MCF 10A (cell line): ENCODE results near the gene MGAT1. TPM values are rescaled to one million over a fixed set of nuclear protein-coding genes. Genes with fewer than 3 reads are reported as not detected.
"Not testable (repeated sequence)": the region's sequence is repeated elsewhere in the genome, so short reads cannot be mapped to it uniquely, and the experiment has no call there.

Experiments
- BruUV-seq: library from RNA; stranded (reverse); fragments of 400-500 nt; replicated peaks from 2 replicates; lab custom pipeline; 2021; lab: Mats Ljungman, UMichigan
- CTCF ChIA-PET: fragments of 300-600 bp; sonication (Branson Sonifier 250); formaldehyde crosslinking; extraction: SDS; loops from one replicate; lab custom pipeline; 2021; ENCODE audit warnings: antibody characterized with exemption, inconsistent platforms; lab: Yijun Ruan, JAX
- POLR2A ChIA-PET: fragments of 300-600, 350-650 bp; sonication (Branson Sonifier 250); formaldehyde crosslinking; extraction: SDS; loops from one replicate; lab custom pipeline; 2020; ENCODE audit warnings: antibody characterized with exemption, inconsistent platforms; lab: Yijun Ruan, JAX
- DNase-seq: peaks from one replicate; pipeline ENCODE4 v3.0.0-alpha.2; 2018; ENCODE audit not compliant: unreplicated experiment
- H3K27ac Mint-ChIP-seq: one replicate; pipeline ENCODE4 v1.8.0; 2022; ENCODE audit warnings: mild to moderate bottlenecking, low read depth, mixed read lengths; ENCODE audit not compliant: unreplicated experiment
- H3K27me3 Mint-ChIP-seq: one replicate; pipeline ENCODE4 v1.8.0; 2022; ENCODE audit warnings: mixed read lengths; ENCODE audit not compliant: insufficient read depth, unreplicated experiment
- H3K36me3 Mint-ChIP-seq: one replicate; pipeline ENCODE4 v1.8.0; 2022; ENCODE audit warnings: mild to moderate bottlenecking, moderate library complexity, mixed read lengths; ENCODE audit not compliant: insufficient read depth, unreplicated experiment
- H3K4me1 Mint-ChIP-seq: one replicate; pipeline ENCODE4 v1.8.0; 2022; ENCODE audit warnings: mixed read lengths; ENCODE audit not compliant: insufficient read depth, unreplicated experiment
- H3K4me3 Mint-ChIP-seq: one replicate; pipeline ENCODE4 v1.8.0; 2022; ENCODE audit warnings: mild to moderate bottlenecking, moderate library complexity, mixed read lengths; ENCODE audit not compliant: unreplicated experiment
- H3K9me3 Mint-ChIP-seq: one replicate; pipeline ENCODE4 v1.8.0; 2022; ENCODE audit warnings: mixed read lengths; ENCODE audit not compliant: unreplicated experiment
- intact Hi-C: fragments of 100-400 bp; cut with micrococcal nuclease; formaldehyde crosslinking; loops from 2 replicates; pipeline ENCODE4 v1.14.1; 2022
- total RNA-seq: library from RNA; stranded (reverse); gene quantifications from 2 replicates; pipeline ENCODE4 v1.2.3, GENCODE V29; 2022
- TF ChIP-seq, protein P1 (sequence below): fragments of 200-600 bp; IDR thresholded peaks from one replicate; pipeline ENCODE4 v1.8.0; 2022; ENCODE audit warnings: antibody characterized with exemption, mild to moderate bottlenecking; ENCODE audit not compliant: unreplicated experiment

MGAT1 gene
- total RNA-seq, 1 experiment from 2014 or later = 135 TPM

DNA sequence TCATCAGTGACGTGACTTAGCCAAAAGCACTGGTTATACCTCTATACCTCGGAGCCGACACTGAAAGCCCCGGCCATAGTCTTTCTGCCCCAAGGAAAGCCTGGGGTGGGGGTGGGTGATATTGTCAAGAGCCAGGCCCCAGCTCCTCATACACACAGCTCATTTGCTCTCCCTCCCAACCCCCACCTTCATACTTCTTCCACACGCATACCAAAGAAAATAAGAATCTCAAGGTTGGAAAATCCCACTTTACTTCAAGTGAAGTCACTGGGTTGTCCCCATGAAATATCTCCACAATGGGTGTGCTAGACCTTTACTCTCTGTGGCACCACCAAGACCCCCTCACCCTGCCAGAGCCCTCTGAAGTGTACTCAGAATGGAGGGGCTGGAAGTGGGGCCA lies 27.1 kb upstream of the MGAT1 start:
- no peak for DNase-seq
- POLR2A ChIA-PET = interaction anchor here (0.9 to 2.9 kb wide), 3 partner anchors 12 to 393 kb away, joined by 3 to 12 read pairs (median 6); no protein-coding TSS in a partner anchor
- intact Hi-C loops = no loop called here
- Mint-ChIP-seq H3K36me3 (peaks cover 21% of the 10 kb centered on the region), H3K27me3 (no peaks in the 10 kb centered on the region), H3K27ac (no peak overlapping the region), H3K4me1 (peaks cover 32% of the 10 kb centered on the region), H3K4me3 (peak overlapping the region; percentile 93), H3K9me3 (peaks cover 14% of the 10 kb centered on the region)
- no TSS peak for BruUV-seq
- TF ChIP-seq, protein P1, sequence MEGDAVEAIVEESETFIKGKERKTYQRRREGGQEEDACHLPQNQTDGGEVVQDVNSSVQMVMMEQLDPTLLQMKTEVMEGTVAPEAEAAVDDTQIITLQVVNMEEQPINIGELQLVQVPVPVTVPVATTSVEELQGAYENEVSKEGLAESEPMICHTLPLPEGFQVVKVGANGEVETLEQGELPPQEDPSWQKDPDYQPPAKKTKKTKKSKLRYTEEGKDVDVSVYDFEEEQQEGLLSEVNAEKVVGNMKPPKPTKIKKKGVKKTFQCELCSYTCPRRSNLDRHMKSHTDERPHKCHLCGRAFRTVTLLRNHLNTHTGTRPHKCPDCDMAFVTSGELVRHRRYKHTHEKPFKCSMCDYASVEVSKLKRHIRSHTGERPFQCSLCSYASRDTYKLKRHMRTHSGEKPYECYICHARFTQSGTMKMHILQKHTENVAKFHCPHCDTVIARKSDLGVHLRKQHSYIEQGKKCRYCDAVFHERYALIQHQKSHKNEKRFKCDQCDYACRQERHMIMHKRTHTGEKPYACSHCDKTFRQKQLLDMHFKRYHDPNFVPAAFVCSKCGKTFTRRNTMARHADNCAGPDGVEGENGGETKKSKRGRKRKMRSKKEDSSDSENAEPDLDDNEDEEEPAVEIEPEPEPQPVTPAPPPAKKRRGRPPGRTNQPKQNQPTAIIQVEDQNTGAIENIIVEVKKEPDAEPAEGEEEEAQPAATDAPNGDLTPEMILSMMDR = no peak
- CTCF ChIA-PET = interaction anchor here (0.6 to 1.6 kb wide), 6 partner anchors 9 to 173 kb away, joined by 3 to 10 read pairs (median 4); no protein-coding TSS in a partner anchor

DNA sequence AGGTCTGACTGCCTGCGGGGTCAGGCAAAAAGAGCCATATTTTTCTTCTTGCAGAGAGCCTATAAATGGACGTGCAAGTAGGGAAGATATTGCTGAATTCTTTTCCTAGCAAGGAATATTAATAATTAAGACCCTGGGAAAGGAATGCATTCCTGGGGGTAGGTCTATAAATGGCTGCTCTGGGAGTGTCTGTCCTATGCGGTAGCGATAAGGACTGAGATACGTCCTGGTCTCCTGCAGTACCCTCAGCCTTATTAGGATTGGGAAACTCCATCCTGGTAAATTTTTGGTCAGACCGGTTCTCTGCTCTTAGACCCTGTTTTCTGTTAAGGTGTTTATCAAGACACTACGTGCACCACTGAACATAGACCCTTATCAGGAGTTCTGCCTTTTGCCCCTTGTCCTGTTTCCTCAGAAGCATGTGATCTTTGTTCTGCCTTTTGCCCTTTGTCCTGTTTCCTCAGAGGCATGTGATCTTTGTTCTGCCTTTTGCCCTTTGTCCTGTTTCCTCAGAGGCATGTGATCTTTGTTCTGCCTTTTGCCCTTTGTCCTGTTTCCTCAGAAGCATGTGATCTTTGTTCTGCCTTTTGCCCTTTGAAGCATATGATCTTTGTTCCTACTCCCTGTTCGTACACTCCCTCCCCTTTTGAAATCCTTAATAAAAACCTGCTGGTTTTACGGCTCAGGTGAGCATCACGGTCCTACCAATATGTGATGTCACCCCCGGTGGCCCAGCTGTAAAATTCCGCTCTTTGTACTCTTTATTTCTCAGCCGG lies 26.3 kb upstream of the MGAT1 start:
- Mint-ChIP-seq H3K36me3 (peaks cover 21% of the 10 kb centered on the region), H3K9me3 (peaks cover 14% of the 10 kb centered on the region), H3K4me1 (peaks cover 32% of the 10 kb centered on the region)
- CTCF ChIA-PET = interaction anchor here (0.6 to 1.6 kb wide), 3 partner anchors 10 to 22 kb away, joined by 3 to 10 read pairs (median 3); no protein-coding TSS in a partner anchor
- DNase-seq, H3K27me3 Mint-ChIP-seq, H3K4me3 Mint-ChIP-seq, intact Hi-C loops, BruUV-seq, H3K27ac Mint-ChIP-seq: not testable (repeated sequence)
- POLR2A ChIA-PET = interaction anchor here (2.0 to 2.9 kb wide), 2 partner anchors 13 to 19 kb away, joined by 6 to 12 read pairs; no protein-coding TSS in a partner anchor

DNA sequence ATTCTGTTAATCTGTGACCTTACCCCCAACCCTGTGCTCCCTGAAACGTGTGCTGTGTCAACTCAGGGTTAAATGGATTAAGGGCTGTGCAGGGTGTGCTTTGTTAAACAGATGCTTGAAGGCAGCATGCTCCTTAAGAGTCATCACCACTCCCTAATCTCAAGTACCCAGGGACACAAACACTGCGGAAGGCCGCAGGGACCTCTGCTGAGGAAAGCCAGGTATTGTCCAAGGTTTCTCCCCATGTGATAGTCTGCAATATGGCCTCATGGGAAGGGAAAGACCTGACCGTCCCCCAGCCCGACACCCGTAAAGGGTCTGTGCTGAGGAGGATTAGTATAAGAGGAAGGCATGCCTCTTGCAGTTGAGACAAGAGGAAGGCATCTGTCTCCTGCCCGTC lies 24.8 kb upstream of the MGAT1 start:
- H3K4me3 Mint-ChIP-seq, intact Hi-C loops, H3K27ac Mint-ChIP-seq, H3K27me3 Mint-ChIP-seq, BruUV-seq, DNase-seq: not testable (repeated sequence)
- Mint-ChIP-seq H3K4me1 (peaks cover 32% of the 10 kb centered on the region), H3K36me3 (peaks cover 21% of the 10 kb centered on the region), H3K9me3 (peaks cover 14% of the 10 kb centered on the region)
- CTCF ChIA-PET = interaction anchor here (0.6 kb wide), 1 partner anchor 33 kb away, joined by 3 read pairs; no protein-coding TSS in a partner anchor
- POLR2A ChIA-PET = interaction anchor here (1.4 to 4.8 kb wide), 5 partner anchors 11 to 34 kb away, joined by 5 to 77 read pairs (median 32); partner anchors contain the start of genes MGAT1 and ZFP62

DNA sequence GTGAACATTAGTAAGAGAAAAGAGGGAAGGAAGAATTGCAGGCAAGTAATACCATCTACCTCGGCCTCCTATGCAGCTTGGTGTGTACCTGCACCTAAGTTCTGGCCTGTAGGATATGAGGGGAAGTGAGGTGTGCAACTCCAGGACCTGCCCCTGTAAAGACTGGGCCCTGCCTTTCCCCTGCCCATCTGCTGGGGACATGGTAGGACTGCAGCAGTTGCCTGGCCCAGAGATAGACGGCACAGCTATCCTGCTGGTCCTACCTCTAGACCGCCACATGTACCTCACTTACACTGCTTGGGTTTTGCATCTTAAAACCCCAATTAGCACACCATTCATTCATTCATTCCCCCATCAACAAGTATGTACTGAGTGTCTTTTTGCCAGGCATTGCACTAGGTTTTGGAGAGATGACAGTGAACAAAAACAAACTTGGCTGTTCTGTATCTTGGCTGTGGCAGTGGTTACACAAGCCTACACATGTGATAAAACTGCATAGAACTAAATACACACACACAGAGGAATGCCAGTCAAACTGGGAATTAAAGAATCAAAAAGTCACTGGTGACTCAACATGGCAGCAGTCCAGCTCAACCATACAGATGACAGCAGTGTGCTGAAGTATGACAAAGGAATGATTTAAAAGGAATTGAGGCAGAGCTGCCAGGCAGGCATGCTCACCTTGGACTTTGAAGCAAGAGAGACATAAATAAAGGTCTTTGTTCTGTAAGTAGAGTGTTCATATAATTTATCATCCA lies 23.3 kb upstream of the MGAT1 start:
- peak; percentile 93 for DNase-seq
- BruUV-seq = no TSS peak
- Mint-ChIP-seq H3K27me3 (no peaks in the 10 kb centered on the region), H3K4me3 (no peak overlapping the region), H3K36me3 (peaks cover 15% of the 10 kb centered on the region), H3K27ac (peak overlapping the region; percentile 5), H3K9me3 (peaks cover 14% of the 10 kb centered on the region), H3K4me1 (peaks cover 28% of the 10 kb centered on the region)
- ChIA-PET CTCF (interaction anchor here (0.6 to 1.5 kb wide), 8 partner anchors 14 to 699 kb away, joined by 3 to 6 read pairs (median 4); no protein-coding TSS in a partner anchor), POLR2A (interaction anchor here (0.7 to 4.8 kb wide), 14 partner anchors 10 to 1020 kb away, joined by 3 to 77 read pairs (median 5); partner anchors contain the start of genes MGAT1, RACK1, TRIM52 and ZFP62)
- TF ChIP-seq, protein P1 = no peak
- intact Hi-C loops = loop anchor here (1.0 kb wide), 1 partner anchor 24 kb away; the partner anchor contains the start of gene MGAT1
